ENCODE measurements around the gene PCDHGA11.

GRCh38 chr5:141383345-141383744, 37.5 kb upstream of the PCDHGA11 start:
- no peak for TF ChIP-seq CTCF (IDR thresholded peaks at IDR 0.05)
- no peak for TF ChIP-seq CREB1 (CRISPR knock-in tag; IDR thresholded peaks at IDR 0.05)
- TF ChIP-seq NR3C1 (CRISPR knock-in tag; conservative IDR thresholded peaks at IDR 0.05; ENCODE audit: low read depth) = no peak
- TF ChIP-seq ATF1 (CRISPR knock-in tag; IDR thresholded peaks at IDR 0.05) = no peak
- no peak for TF ChIP-seq ZSCAN18 (CRISPR knock-in tag; IDR thresholded peaks at IDR 0.05)
- TF ChIP-seq USF2 (CRISPR knock-in tag; IDR thresholded peaks at IDR 0.05) = no peak
- no peak for TF ChIP-seq EMX1 (CRISPR knock-in tag; IDR thresholded peaks at IDR 0.05)
- TF ChIP-seq JUN (CRISPR knock-in tag; IDR thresholded peaks at IDR 0.05) = no peak
- TF ChIP-seq MLX (CRISPR knock-in tag; IDR thresholded peaks at IDR 0.05) = no peak
- TF ChIP-seq, protein P1, sequence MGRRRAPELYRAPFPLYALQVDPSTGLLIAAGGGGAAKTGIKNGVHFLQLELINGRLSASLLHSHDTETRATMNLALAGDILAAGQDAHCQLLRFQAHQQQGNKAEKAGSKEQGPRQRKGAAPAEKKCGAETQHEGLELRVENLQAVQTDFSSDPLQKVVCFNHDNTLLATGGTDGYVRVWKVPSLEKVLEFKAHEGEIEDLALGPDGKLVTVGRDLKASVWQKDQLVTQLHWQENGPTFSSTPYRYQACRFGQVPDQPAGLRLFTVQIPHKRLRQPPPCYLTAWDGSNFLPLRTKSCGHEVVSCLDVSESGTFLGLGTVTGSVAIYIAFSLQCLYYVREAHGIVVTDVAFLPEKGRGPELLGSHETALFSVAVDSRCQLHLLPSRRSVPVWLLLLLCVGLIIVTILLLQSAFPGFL (CRISPR knock-in tag; IDR thresholded peaks at IDR 0.05; ENCODE audit: borderline replicate concordance) = no peak
- no peak for TF ChIP-seq ESRRA (CRISPR knock-in tag; IDR thresholded peaks at IDR 0.05; ENCODE audit: borderline replicate concordance)
- TF ChIP-seq ZNF423 (CRISPR knock-in tag; IDR thresholded peaks at IDR 0.05) = no peak
